GM23338 (cell line): Measurements from ENCODE around the gene TMPRSS2. TPM values are rescaled to one million over a fixed set of nuclear protein-coding genes. Genes with fewer than 3 reads are reported as not detected.

Experiments
- ATAC-seq: fragments of 200-7000 bp; cut with Tn5 transposase; 3 replicates; pipeline ENCODE4 v1.9.1; 2020
- DNase-seq: peaks from one replicate; pipeline ENCODE4 v3.0.0-alpha.2; 2015; ENCODE audit warnings: low spot score
- H2AFZ ChIP-seq: fragments of 200-600 bp; sonication (generic); 2 replicates; pipeline ENCODE4 v1.8.0; 2016; ENCODE audit warnings: antibody characterized with exemption, mild to moderate bottlenecking, moderate library complexity
- H3F3A ChIP-seq: fragments of 200-600 bp; sonication (generic); replicated peaks from 2 replicates; pipeline ENCODE4 v1.8.0; 2017; ENCODE audit warnings: antibody characterized with exemption, mixed run types, low read depth
- H3K27ac ChIP-seq: fragments of 200-600 bp; sonication (generic); 2 replicates; pipeline ENCODE4 v1.6.1; 2016; ENCODE audit warnings: low read depth
- H3K27me3 ChIP-seq: fragments of 200-600 bp; sonication (generic); 2 replicates; pipeline ENCODE4 v1.8.0; 2016; ENCODE audit warnings: mild to moderate bottlenecking, mixed run types, moderate library complexity; ENCODE audit not compliant: insufficient read depth
- H3K36me3 ChIP-seq: fragments of 200-600 bp; sonication (generic); 2 replicates; pipeline ENCODE4 v1.8.0; 2016; ENCODE audit warnings: mild to moderate bottlenecking; ENCODE audit not compliant: insufficient read depth
- H3K4me1 ChIP-seq: fragments of 200-600 bp; sonication (generic); 2 replicates; pipeline ENCODE4 v1.8.0; 2016; ENCODE audit warnings: mild to moderate bottlenecking, moderate library complexity; ENCODE audit not compliant: insufficient read depth
- H3K4me2 ChIP-seq: fragments of 200-600 bp; sonication (generic); 2 replicates; pipeline ENCODE4 v1.7.1; 2017; ENCODE audit warnings: mixed run types
- H3K4me3 ChIP-seq: fragments of 200-600 bp; sonication (generic); 2 replicates; pipeline ENCODE4 v1.6.1; 2016; ENCODE audit warnings: mixed run types
- H3K79me2 ChIP-seq: fragments of 200-600 bp; sonication (generic); replicated peaks from 2 replicates; pipeline ENCODE4 v1.8.0; 2017; ENCODE audit warnings: mild to moderate bottlenecking; ENCODE audit not compliant: insufficient read depth
- H3K9me2 ChIP-seq: fragments of 200-600 bp; sonication (generic); 2 replicates; pipeline ENCODE4 v1.8.0; 2017; ENCODE audit not compliant: insufficient read depth
- H4K20me1 ChIP-seq: fragments of 200-600 bp; sonication (generic); replicated peaks from 2 replicates; pipeline ENCODE4 v1.8.0; 2017; ENCODE audit warnings: mild to moderate bottlenecking; ENCODE audit not compliant: insufficient read depth
- H3K27ac Mint-ChIP-seq: 2 replicates; pipeline ENCODE4 v1.8.0; 2020; ENCODE audit warnings: inconsistent platforms, mild to moderate bottlenecking, moderate library complexity, mixed read lengths
- H3K27me3 Mint-ChIP-seq: 3 replicates; pipeline ENCODE4 v1.8.0; 2022; ENCODE audit warnings: low read depth, mild to moderate bottlenecking, moderate library complexity, mixed read lengths, inconsistent platforms; ENCODE audit not compliant: insufficient read depth, poor library complexity
- H3K36me3 Mint-ChIP-seq: 3 replicates; pipeline ENCODE4 v1.8.0; 2021; ENCODE audit warnings: low read depth, mild to moderate bottlenecking, inconsistent platforms, moderate library complexity, mixed read lengths
- H3K4me1 Mint-ChIP-seq: 3 replicates; pipeline ENCODE4 v1.8.0; 2020; ENCODE audit warnings: mild to moderate bottlenecking, inconsistent platforms, mixed read lengths
- H3K4me3 Mint-ChIP-seq: 3 replicates; pipeline ENCODE4 v1.8.0; 2021; ENCODE audit warnings: moderate library complexity, mild to moderate bottlenecking, inconsistent platforms, mixed read lengths
- H3K9me3 Mint-ChIP-seq: 3 replicates; pipeline ENCODE4 v1.8.0; 2020; ENCODE audit warnings: moderate library complexity, mild to moderate bottlenecking, inconsistent platforms, mixed read lengths
- CREB1 ChIP-seq: fragments of 250-450 bp; sonication (Bioruptor Pico); IDR thresholded peaks from 2 replicates; pipeline ENCODE4 v1.5.0; 2020; ENCODE audit warnings: low read depth, mild to moderate bottlenecking, moderate library complexity
- CTCF ChIP-seq, 2 experiments: fragments of 200-600 bp in 1 of 2; sonication (generic) in 1 of 2; conservative IDR thresholded peaks; 2 replicates each; pipeline versions ENCODE4 v1.5.1 to v1.6.1; 2016 to 2017; ENCODE audit warnings: antibody characterized with exemption in 2 of 2, low read depth in 2 of 2, mild to moderate bottlenecking in 2 of 2, moderate library complexity in 1 of 2
- ETS1 ChIP-seq: IDR thresholded peaks from 2 replicates; pipeline ENCODE4 v1.6.1; 2016; ENCODE audit warnings: antibody characterized with exemption
- EZH2 ChIP-seq: fragments of 200-600 bp; sonication (generic); IDR thresholded peaks from one replicate; pipeline ENCODE4 v1.8.0; 2017; ENCODE audit warnings: antibody characterized with exemption, mild to moderate bottlenecking, low read depth; ENCODE audit not compliant: unreplicated experiment
- EZH2phosphoT487 ChIP-seq: fragments of 200-600 bp; sonication (generic); IDR thresholded peaks from one replicate; pipeline ENCODE4 v1.8.1; 2018; ENCODE audit warnings: antibody characterized with exemption; ENCODE audit not compliant: unreplicated experiment
- JUNB ChIP-seq: IDR thresholded peaks from one replicate; pipeline ENCODE4 v1.6.1; 2016; ENCODE audit warnings: antibody characterized with exemption; ENCODE audit not compliant: unreplicated experiment
- NANOG ChIP-seq: IDR thresholded peaks from 2 replicates; pipeline ENCODE4 v1.6.1; 2016; ENCODE audit warnings: antibody characterized with exemption, borderline replicate concordance
- POLR2AphosphoS5 ChIP-seq: IDR thresholded peaks from 2 replicates; pipeline ENCODE4 v1.6.1; 2016; ENCODE audit warnings: antibody characterized with exemption, low read depth
- REST ChIP-seq: IDR thresholded peaks from one replicate; pipeline ENCODE4 v1.6.1; 2018; ENCODE audit warnings: antibody characterized with exemption; ENCODE audit not compliant: unreplicated experiment
- STAT1 ChIP-seq: IDR thresholded peaks from one replicate; pipeline ENCODE4 v1.6.1; 2016; ENCODE audit warnings: antibody characterized with exemption; ENCODE audit not compliant: unreplicated experiment
- ZNF114 ChIP-seq: fragments of 250-450 bp; sonication (Bioruptor Pico); IDR thresholded peaks from 2 replicates; pipeline ENCODE4 v1.5.0; 2020; ENCODE audit warnings: mild to moderate bottlenecking, moderate library complexity
- ZNF331 ChIP-seq: fragments of 250-450 bp; sonication (Bioruptor Pico); IDR thresholded peaks from 2 replicates; pipeline ENCODE4 v1.5.0; 2020; ENCODE audit warnings: low read depth, mild to moderate bottlenecking, moderate library complexity
- ZNF462 ChIP-seq: fragments of 250-450 bp; sonication (Bioruptor Pico); IDR thresholded peaks from 2 replicates; pipeline ENCODE4 v1.5.0; 2020; ENCODE audit warnings: mild to moderate bottlenecking, moderate library complexity
- polyA plus RNA-seq: library from polyadenylated mRNA; unstranded; fragments of >200 nt; fragmentation: Nextera tagmentation; extraction: Ambion mirVana; gene quantifications from 2 replicates; pipeline ENCODE4 v1.2.1, GENCODE V29; 2016
- total RNA-seq: library from RNA; depleted of rRNA; stranded (reverse); fragments of >200 nt; shearing (Covaris generic); gene quantifications from 2 replicates; pipeline ENCODE4 v1.2.3, GENCODE V29; 2014

The TMPRSS2 gene
- total and polyA plus RNA-seq, 2 experiments from 2014 or later: 2.3 to 4.9 TPM

GRCh38 chr21:41536827-41537103 is 28.8 kb upstream of the TMPRSS2 start:
- H3K27ac ChIP-seq: no peak overlapping the region
- H3K27me3 ChIP-seq: no peaks in the 10 kb centered on the region

More at GRCh38 chr21:41536827-41537103, 28.8 kb upstream of the TMPRSS2 start:
- no peak overlapping the region for H3K4me3 Mint-ChIP-seq
- Histone ChIP-seq H3K79me2 (no peaks in the 10 kb centered on the region), H2AFZ (peak overlapping the region; percentile 69), H3K36me3 (no peaks in the 10 kb centered on the region), H4K20me1 (no peaks in the 10 kb centered on the region), H3K4me2 (no peak overlapping the region), H3K4me3 (no peak overlapping the region), H3K9me2 (no peaks in the 10 kb centered on the region), H3K4me1 (no peaks in the 10 kb centered on the region), H3F3A (no peaks in the 10 kb centered on the region)
- H3K9me3 Mint-ChIP-seq: no peaks in the 10 kb centered on the region
- H3K27ac Mint-ChIP-seq: no peak overlapping the region
- ATAC-seq: no peak
- DNase-seq: no peak
- H3K4me1 Mint-ChIP-seq: peaks cover 25% of the 10 kb centered on the region
- no peaks in the 10 kb centered on the region for H3K36me3 Mint-ChIP-seq
- H3K27me3 Mint-ChIP-seq: peaks cover 2% of the 10 kb centered on the region
- no peak for TF ChIP-seq REST
- no peak for TF ChIP-seq ZNF331 (CRISPR knock-in tag)
- no peak for TF ChIP-seq CTCF (conservative IDR thresholded peaks at IDR 0.05; ENCODE audit: low read depth in 2 of 2)
- no peak for TF ChIP-seq STAT1
- TF ChIP-seq POLR2AphosphoS5: no peak
- TF ChIP-seq ETS1: no peak
- TF ChIP-seq NANOG: no peak
- no peak for TF ChIP-seq ZNF114 (CRISPR knock-in tag)
- no peak for TF ChIP-seq CREB1
- no peak for TF ChIP-seq EZH2
- TF ChIP-seq ZNF462 (CRISPR knock-in tag): no peak
- no peak for TF ChIP-seq JUNB
- TF ChIP-seq EZH2phosphoT487: no peak
